ENCODE results near the gene LITAF. TPM values are rescaled to one million over a fixed set of nuclear protein-coding genes. Genes with fewer than 3 reads are reported as not detected.

LITAF gene
- total RNA-seq, 1 donor from 2014 or later: 179 TPM

- peak overlapping the region; percentile 80 for H3K27ac Mint-ChIP-seq (ENCODE audit: unreplicated experiment)
These were observed 1.0 kb upstream of the LITAF start for GRCh38 chr16:11587643-11588247.

GRCh38 chr16:11586378-11586855, 302 bp downstream of the LITAF start:
- DNase-seq (ENCODE audit: extremely low spot score, unreplicated experiment): no peak
- Mint-ChIP-seq H3K27ac (ENCODE audit: unreplicated experiment) (peak overlapping the region; percentile 85), H3K9me3 (ENCODE audit: unreplicated experiment) (no peaks in the 10 kb centered on the region), H3K4me3 (ENCODE audit: unreplicated experiment) (peak overlapping the region; percentile 83), H3K27me3 (ENCODE audit: unreplicated experiment) (no peaks in the 10 kb centered on the region), H3K36me3 (ENCODE audit: unreplicated experiment) (peaks cover 5% of the 10 kb centered on the region), H3K4me1 (ENCODE audit: unreplicated experiment) (peaks cover 53% of the 10 kb centered on the region)
- TF ChIP-seq CTCF (IDR thresholded peaks at IDR 0.05): no peak

More at GRCh38 chr16:11587643-11588247, 1.0 kb upstream of the LITAF start:
- Mint-ChIP-seq H3K4me1 (ENCODE audit: unreplicated experiment) (peaks cover 41% of the 10 kb centered on the region), H3K4me3 (ENCODE audit: unreplicated experiment) (peak overlapping the region; percentile 81), H3K9me3 (ENCODE audit: unreplicated experiment) (no peaks in the 10 kb centered on the region), H3K36me3 (ENCODE audit: unreplicated experiment) (peaks cover 5% of the 10 kb centered on the region), H3K27me3 (ENCODE audit: unreplicated experiment) (no peaks in the 10 kb centered on the region)
- no peak for DNase-seq (ENCODE audit: extremely low spot score, unreplicated experiment)
- TF ChIP-seq CTCF (IDR thresholded peaks at IDR 0.05): no peak

GRCh38 chr16:11585460-11586377, 1.0 kb downstream of the LITAF start:
- Mint-ChIP-seq H3K9me3 (ENCODE audit: unreplicated experiment) (no peaks in the 10 kb centered on the region), H3K36me3 (ENCODE audit: unreplicated experiment) (peaks cover 5% of the 10 kb centered on the region), H3K27ac (ENCODE audit: unreplicated experiment) (peak overlapping the region; percentile 85), H3K4me3 (ENCODE audit: unreplicated experiment) (peak overlapping the region; percentile 83), H3K4me1 (ENCODE audit: unreplicated experiment) (peaks cover 58% of the 10 kb centered on the region), H3K27me3 (ENCODE audit: unreplicated experiment) (no peaks in the 10 kb centered on the region)
- DNase-seq (ENCODE audit: extremely low spot score, unreplicated experiment): no peak
- no peak for TF ChIP-seq CTCF (IDR thresholded peaks at IDR 0.05)

GRCh38 chr16:11583889-11584565, 2.7 kb downstream of the LITAF start:
- H3K27ac Mint-ChIP-seq (ENCODE audit: unreplicated experiment): peak overlapping the region; percentile 79
- H3K36me3 Mint-ChIP-seq (ENCODE audit: unreplicated experiment): peaks cover 8% of the 10 kb centered on the region
- no peaks in the 10 kb centered on the region for H3K9me3 Mint-ChIP-seq (ENCODE audit: unreplicated experiment)
- no peak for TF ChIP-seq CTCF (IDR thresholded peaks at IDR 0.05)
- peaks cover 60% of the 10 kb centered on the region for H3K4me1 Mint-ChIP-seq (ENCODE audit: unreplicated experiment)
- DNase-seq (ENCODE audit: extremely low spot score, unreplicated experiment): no peak
- no peaks in the 10 kb centered on the region for H3K27me3 Mint-ChIP-seq (ENCODE audit: unreplicated experiment)
- H3K4me3 Mint-ChIP-seq (ENCODE audit: unreplicated experiment): peak overlapping the region; percentile 83

Data from osteocyte (in vitro differentiated cells).